Measurements from ENCODE around the gene RP9. TPM values are rescaled to one million over a fixed set of nuclear protein-coding genes. Genes with fewer than 3 reads are reported as not detected.
A peak's percentile ranks its signal among the peaks of the same experiment; 100 is the strongest.

RP9 gene
- total and polyA plus RNA-seq, 2 of the 13 experiments (the other 11 are each of a cell fraction or from before 2014, with no cell fraction given) = 14.2 to 18.6 TPM

DNA sequence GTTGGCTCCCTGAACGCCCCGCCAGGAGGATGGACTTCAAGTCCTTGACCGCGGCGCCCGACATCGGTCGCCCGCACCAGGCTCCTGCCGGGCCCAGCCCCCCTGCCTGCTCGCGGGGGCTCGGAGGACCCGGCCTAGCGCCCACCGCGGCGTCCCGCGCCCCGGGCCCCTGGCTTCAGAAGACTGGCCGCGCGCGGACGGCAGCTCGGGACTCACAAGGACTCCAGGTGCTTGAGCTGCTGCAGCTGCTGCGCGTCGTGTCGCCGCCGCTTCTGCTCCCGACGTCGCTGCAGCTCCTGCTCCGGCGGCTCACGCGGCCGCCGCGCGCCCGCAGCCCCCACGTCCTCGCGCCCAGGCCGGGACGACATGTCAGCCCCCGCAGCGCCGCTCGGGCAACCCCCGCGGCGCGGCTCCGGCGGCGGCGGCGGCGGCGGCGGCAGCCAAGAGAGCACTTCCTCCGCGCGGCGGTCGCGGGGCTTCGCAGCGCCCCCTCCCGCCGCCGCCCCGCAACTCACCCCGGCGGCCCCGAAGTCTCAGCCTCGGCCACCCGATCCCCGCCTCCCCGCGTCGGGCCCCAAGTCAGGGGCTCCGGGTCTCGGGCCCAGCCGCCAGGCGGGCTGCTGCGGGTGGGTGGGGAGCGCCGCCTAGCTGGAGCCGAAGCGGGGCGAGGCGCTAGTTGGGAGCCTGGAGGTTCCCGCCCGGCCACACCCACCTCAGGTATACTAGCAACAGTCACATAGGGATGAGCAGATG, at the start of gene RP9 (continued):
- TF ChIP-seq, protein P1, sequence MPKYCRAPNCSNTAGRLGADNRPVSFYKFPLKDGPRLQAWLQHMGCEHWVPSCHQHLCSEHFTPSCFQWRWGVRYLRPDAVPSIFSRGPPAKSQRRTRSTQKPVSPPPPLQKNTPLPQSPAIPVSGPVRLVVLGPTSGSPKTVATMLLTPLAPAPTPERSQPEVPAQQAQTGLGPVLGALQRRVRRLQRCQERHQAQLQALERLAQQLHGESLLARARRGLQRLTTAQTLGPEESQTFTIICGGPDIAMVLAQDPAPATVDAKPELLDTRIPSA (CRISPR knock-in tag; IDR thresholded peaks at IDR 0.05; ENCODE audit: borderline replicate concordance) = no peak
- TF ChIP-seq, protein P2, sequence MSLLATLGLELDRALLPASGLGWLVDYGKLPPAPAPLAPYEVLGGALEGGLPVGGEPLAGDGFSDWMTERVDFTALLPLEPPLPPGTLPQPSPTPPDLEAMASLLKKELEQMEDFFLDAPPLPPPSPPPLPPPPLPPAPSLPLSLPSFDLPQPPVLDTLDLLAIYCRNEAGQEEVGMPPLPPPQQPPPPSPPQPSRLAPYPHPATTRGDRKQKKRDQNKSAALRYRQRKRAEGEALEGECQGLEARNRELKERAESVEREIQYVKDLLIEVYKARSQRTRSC (CRISPR knock-in tag; IDR thresholded peaks at IDR 0.05; ENCODE audit: low read depth) = no peak
- no peak for TF ChIP-seq PTBP1 (IDR thresholded peaks at IDR 0.05; ENCODE audit: low read depth, low read length, poor library complexity, severe bottlenecking)
- TF ChIP-seq, protein P3, sequence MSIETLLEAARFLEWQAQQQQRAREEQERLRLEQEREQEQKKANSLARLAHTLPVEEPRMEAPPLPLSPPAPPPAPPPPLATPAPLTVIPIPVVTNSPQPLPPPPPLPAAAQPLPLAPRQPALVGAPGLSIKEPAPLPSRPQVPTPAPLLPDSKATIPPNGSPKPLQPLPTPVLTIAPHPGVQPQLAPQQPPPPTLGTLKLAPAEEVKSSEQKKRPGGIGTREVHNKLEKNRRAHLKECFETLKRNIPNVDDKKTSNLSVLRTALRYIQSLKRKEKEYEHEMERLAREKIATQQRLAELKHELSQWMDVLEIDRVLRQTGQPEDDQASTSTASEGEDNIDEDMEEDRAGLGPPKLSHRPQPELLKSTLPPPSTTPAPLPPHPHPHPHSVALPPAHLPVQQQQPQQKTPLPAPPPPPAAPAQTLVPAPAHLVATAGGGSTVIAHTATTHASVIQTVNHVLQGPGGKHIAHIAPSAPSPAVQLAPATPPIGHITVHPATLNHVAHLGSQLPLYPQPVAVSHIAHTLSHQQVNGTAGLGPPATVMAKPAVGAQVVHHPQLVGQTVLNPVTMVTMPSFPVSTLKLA (IDR thresholded peaks at IDR 0.05) = no peak
- no peak for TF ChIP-seq ZNF761 (CRISPR knock-in tag; conservative IDR thresholded peaks at IDR 0.05)
- TF ChIP-seq, protein P4, sequence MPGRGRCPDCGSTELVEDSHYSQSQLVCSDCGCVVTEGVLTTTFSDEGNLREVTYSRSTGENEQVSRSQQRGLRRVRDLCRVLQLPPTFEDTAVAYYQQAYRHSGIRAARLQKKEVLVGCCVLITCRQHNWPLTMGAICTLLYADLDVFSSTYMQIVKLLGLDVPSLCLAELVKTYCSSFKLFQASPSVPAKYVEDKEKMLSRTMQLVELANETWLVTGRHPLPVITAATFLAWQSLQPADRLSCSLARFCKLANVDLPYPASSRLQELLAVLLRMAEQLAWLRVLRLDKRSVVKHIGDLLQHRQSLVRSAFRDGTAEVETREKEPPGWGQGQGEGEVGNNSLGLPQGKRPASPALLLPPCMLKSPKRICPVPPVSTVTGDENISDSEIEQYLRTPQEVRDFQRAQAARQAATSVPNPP (CRISPR knock-in tag; IDR thresholded peaks at IDR 0.05) = peak; percentile 62; the same call in 1 of the 2 replicates
- TF ChIP-seq ZNF563 (CRISPR knock-in tag; IDR thresholded peaks at IDR 0.05) = peak; percentile 63; the same call in 1 of the 2 replicates
- TF ChIP-seq PAX8 (CRISPR knock-in tag; IDR thresholded peaks at IDR 0.05; ENCODE audit: borderline replicate concordance) = no peak; the same call in 1 of the 2 replicates
- no peak for TF ChIP-seq HNF4A (CRISPR knock-in tag; IDR thresholded peaks at IDR 0.05)
- TF ChIP-seq ZNF737 (CRISPR knock-in tag; IDR thresholded peaks at IDR 0.05; ENCODE audit: borderline replicate concordance) = no peak
- peak; percentile 32 for TF ChIP-seq ZEB1 (IDR thresholded peaks at IDR 0.05; ENCODE audit: insufficient replicate concordance, low read depth)
- no peak for TF ChIP-seq ZNF367 (CRISPR knock-in tag; IDR thresholded peaks at IDR 0.05; ENCODE audit: borderline replicate concordance)
- peak; percentile 73; the same call in 1 of the 2 replicates for TF ChIP-seq CBX5 (CRISPR knock-in tag; IDR thresholded peaks at IDR 0.05; ENCODE audit: borderline replicate concordance)
- peak; percentile 79 for TF ChIP-seq ASH2L (IDR thresholded peaks at IDR 0.05; ENCODE audit: insufficient read length, low read depth, low read length)
- TF ChIP-seq, protein P5, sequence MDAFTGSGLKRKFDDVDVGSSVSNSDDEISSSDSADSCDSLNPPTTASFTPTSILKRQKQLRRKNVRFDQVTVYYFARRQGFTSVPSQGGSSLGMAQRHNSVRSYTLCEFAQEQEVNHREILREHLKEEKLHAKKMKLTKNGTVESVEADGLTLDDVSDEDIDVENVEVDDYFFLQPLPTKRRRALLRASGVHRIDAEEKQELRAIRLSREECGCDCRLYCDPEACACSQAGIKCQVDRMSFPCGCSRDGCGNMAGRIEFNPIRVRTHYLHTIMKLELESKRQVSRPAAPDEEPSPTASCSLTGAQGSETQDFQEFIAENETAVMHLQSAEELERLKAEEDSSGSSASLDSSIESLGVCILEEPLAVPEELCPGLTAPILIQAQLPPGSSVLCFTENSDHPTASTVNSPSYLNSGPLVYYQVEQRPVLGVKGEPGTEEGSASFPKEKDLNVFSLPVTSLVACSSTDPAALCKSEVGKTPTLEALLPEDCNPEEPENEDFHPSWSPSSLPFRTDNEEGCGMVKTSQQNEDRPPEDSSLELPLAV (CRISPR knock-in tag; conservative IDR thresholded peaks at IDR 0.05; ENCODE audit: low read depth) = no peak
- no peak for TF ChIP-seq ZNF333 (CRISPR knock-in tag; IDR thresholded peaks at IDR 0.05; ENCODE audit: borderline replicate concordance)
- TF ChIP-seq ATF7 (IDR thresholded peaks at IDR 0.05) = no peak
- TF ChIP-seq ATF7 (CRISPR knock-in tag; IDR thresholded peaks at IDR 0.05) = no peak
- TF ChIP-seq HOXA7 (CRISPR knock-in tag; IDR thresholded peaks at IDR 0.05) = no peak
- no peak for TF ChIP-seq GZF1 (CRISPR knock-in tag; IDR thresholded peaks at IDR 0.05)
- TF ChIP-seq, protein P6, sequence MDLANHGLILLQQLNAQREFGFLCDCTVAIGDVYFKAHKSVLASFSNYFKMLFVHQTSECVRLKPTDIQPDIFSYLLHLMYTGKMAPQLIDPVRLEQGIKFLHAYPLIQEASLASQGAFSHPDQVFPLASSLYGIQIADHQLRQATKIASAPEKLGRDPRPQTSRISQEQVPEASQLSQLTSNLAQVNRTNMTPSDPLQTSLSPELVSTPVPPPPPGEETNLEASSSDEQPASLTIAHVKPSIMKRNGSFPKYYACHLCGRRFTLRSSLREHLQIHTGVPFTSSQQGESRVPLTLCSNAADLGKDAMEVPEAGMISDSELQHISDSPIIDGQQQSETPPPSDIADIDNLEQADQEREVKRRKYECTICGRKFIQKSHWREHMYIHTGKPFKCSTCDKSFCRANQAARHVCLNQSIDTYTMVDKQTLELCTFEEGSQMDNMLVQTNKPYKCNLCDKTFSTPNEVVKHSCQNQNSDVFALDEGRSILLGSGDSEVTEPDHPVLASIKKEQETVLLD (CRISPR knock-in tag; IDR thresholded peaks at IDR 0.05; ENCODE audit: low read depth) = peak; percentile 90
- no peak for TF ChIP-seq CEBPG (CRISPR knock-in tag; IDR thresholded peaks at IDR 0.05)
